GM12878 (cell line): ENCODE results near the gene RPS6KC1. TPM values are rescaled to one million over a fixed set of nuclear protein-coding genes. Genes with fewer than 3 reads are reported as not detected.

Experiments
- ASH2L ChIP-seq: fragments of 300-600, 200-600 bp; sonication (generic); IDR thresholded peaks from 2 replicates; pipeline ENCODE4 v1.6.1; 2017; ENCODE audit warnings: low read depth, mild to moderate bottlenecking, borderline replicate concordance
- CHD2 ChIP-seq: IDR thresholded peaks from 2 replicates; pipeline ENCODE4 v1.6.1; 2011; ENCODE audit warnings: low read depth, low read length, improper control_type of control experiment, borderline replicate concordance
- CREM ChIP-seq: IDR thresholded peaks from 2 replicates; pipeline ENCODE4 v1.6.1; 2014; ENCODE audit warnings: antibody characterized with exemption, low read depth
- DPF2 ChIP-seq: fragments of 450-650 bp; IDR thresholded peaks from 2 replicates; pipeline ENCODE4 v1.6.1; 2017; ENCODE audit warnings: mild to moderate bottlenecking
- ESRRA ChIP-seq: IDR thresholded peaks from 2 replicates; pipeline ENCODE4 v1.6.1; 2012; ENCODE audit warnings: mild to moderate bottlenecking, low read length, improper control_type of control experiment
- KDM1A ChIP-seq: fragments of 200-600 bp; sonication (generic); IDR thresholded peaks from 2 replicates; pipeline ENCODE4 v1.6.1; 2016; ENCODE audit warnings: borderline replicate concordance
- NR2C2 ChIP-seq: IDR thresholded peaks from 2 replicates; pipeline ENCODE4 v1.6.1; 2011; ENCODE audit warnings: borderline replicate concordance, low read depth; ENCODE audit not compliant: control insufficient read depth, insufficient read length
- PBX3 ChIP-seq: IDR thresholded peaks from 2 replicates; pipeline ENCODE4 v1.6.1; 2011; ENCODE audit warnings: mild to moderate bottlenecking, low read depth, low read length, moderate library complexity; ENCODE audit not compliant: insufficient replicate concordance
- RCOR1 ChIP-seq: conservative IDR thresholded peaks from 2 replicates; pipeline ENCODE4 v1.6.1; 2012; ENCODE audit warnings: low read depth, low read length, improper control_type of control experiment
- SKIL ChIP-seq: fragments of 450-650 bp; IDR thresholded peaks from 2 replicates; pipeline ENCODE4 v1.6.1; 2017; ENCODE audit warnings: mild to moderate bottlenecking, low read depth, inconsistent platforms; ENCODE audit not compliant: poor library complexity, severe bottlenecking
- SREBF1 ChIP-seq: IDR thresholded peaks from 2 replicates; pipeline ENCODE4 v1.6.1; 2012; ENCODE audit warnings: mild to moderate bottlenecking, low read length
- ZBTB40 ChIP-seq: fragments of 450-650 bp; IDR thresholded peaks from 2 replicates; pipeline ENCODE4 v1.6.1; 2016; ENCODE audit warnings: mild to moderate bottlenecking, moderate library complexity, borderline replicate concordance
- ZNF687 ChIP-seq: fragments of 450-650 bp; IDR thresholded peaks from 2 replicates; pipeline ENCODE4 v1.6.1; 2017; ENCODE audit warnings: mild to moderate bottlenecking, moderate library complexity
- polyA plus RNA-seq, 11 experiments: library from polyadenylated mRNA; depleted of rRNA in 4 of 11; unstranded in 6 of 11; stranded (reverse) in 5 of 11; fragments of >200 nt; fragmentation: Nextera tagmentation in 4 of 11; fragmentation: Illumina TruSeq in 1 of 11; extraction: Ambion mirVana in 4 of 11; extraction: Trizol in 1 of 11; gene quantifications; 1 replicate in 1 of 11; 2 replicates in 10 of 11; pipeline versions ENCODE4 v1.2.1 to v1.2.3, GENCODE V29; 2011 to 2016; ENCODE audit warnings: inconsistent platforms in 2 of 11, missing spikeins in 2 of 11, low read depth in 1 of 11
- total RNA-seq, 4 experiments: library from RNA; depleted of rRNA in 3 of 4; stranded (reverse); fragments of >200 nt in 3 of 4; fragmentation: Illumina TruSeq in 1 of 4; extraction: Trizol in 1 of 4; gene quantifications; 2 replicates each; pipeline versions ENCODE4 v1.2.1 to v1.2.3, GENCODE V29; 2013 to 2021

RPS6KC1 gene
- total and polyA plus RNA-seq, 10 of the 15 experiments (the other 5 are each of a cell fraction or from before 2014, with no cell fraction given) = 2.9 to 17.3 (median 12.2) TPM

- TF ChIP-seq DPF2 (peak; percentile 39; the same call in 1 of the 2 replicates), ZNF687 (peak; percentile 77), SKIL (no peak), ASH2L (peak; percentile 53; the same call in 1 of the 2 replicates), RCOR1 (0 out of 2 replicates have a peak, but pooled peaks have one; percentile 33), ZBTB40 (peak; percentile 96), NR2C2 (peak; percentile 90), ESRRA (no peak), PBX3 (no peak), KDM1A (no peak), CHD2 (peak; percentile 84), SREBF1 (peak; percentile 82; the same call in 1 of the 2 replicates), CREM (peak; percentile 26; the same call in 1 of the 2 replicates)
Measured at GRCh38 chr1:213051127-213051880, at the start of gene RPS6KC1 (continued).
